GM12801 (cell line): ENCODE results near the gene DEDD2.

ENCODE experiments used
- TF ChIP-seq, protein P1 (sequence below): IDR thresholded peaks from one replicate; pipeline ENCODE4 v1.5.1; 2011; ENCODE audit warnings: control low read depth; ENCODE audit not compliant: insufficient read length; ENCODE audit errors: extremely low read depth

Gene DEDD2

DNA sequence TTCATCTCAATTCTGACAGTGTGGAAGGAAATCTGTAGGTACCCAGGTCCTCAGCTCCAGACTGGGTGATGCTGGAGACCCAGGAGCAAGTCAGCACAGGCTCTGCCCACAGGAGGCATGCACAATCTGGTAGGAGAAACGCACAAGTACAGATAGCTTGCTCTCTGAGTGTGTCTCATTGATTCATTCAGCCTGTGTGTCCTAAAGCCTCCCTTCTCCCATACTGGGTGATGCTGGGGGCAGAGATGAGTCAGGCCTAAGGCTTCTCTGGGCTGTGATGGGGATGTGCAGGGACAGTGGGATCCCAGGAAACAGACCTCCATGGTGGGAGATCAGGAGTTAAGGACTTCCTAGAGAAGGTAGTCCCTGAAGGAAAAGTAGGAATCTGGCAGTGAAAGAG, 9.4 kb upstream of the DEDD2 start:
- TF ChIP-seq, protein P1, sequence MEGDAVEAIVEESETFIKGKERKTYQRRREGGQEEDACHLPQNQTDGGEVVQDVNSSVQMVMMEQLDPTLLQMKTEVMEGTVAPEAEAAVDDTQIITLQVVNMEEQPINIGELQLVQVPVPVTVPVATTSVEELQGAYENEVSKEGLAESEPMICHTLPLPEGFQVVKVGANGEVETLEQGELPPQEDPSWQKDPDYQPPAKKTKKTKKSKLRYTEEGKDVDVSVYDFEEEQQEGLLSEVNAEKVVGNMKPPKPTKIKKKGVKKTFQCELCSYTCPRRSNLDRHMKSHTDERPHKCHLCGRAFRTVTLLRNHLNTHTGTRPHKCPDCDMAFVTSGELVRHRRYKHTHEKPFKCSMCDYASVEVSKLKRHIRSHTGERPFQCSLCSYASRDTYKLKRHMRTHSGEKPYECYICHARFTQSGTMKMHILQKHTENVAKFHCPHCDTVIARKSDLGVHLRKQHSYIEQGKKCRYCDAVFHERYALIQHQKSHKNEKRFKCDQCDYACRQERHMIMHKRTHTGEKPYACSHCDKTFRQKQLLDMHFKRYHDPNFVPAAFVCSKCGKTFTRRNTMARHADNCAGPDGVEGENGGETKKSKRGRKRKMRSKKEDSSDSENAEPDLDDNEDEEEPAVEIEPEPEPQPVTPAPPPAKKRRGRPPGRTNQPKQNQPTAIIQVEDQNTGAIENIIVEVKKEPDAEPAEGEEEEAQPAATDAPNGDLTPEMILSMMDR = no peak

DNA sequence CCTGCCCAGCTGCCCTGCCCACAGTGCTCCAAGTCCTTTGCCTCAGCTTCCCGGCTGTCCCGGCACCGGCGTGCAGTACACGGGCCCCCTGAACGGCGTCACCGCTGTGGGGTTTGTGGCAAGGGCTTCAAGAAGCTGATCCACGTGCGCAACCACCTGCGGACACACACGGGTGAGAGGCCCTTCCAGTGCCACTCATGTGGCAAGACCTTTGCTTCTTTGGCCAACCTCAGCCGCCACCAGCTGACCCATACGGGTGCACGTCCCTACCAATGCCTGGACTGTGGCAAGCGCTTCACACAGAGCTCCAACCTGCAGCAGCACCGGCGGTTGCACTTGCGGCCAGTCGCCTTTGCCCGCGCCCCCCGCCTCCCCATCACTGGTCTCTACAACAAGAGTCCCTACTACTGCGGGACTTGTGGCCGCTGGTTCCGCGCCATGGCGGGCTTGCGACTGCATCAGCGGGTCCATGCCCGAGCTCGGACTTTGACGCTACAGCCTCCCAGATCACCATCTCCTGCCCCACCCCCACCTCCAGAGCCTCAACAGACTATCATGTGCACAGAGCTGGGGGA, 8.3 kb upstream of the DEDD2 start:
- TF ChIP-seq, protein P1 = no peak

DNA sequence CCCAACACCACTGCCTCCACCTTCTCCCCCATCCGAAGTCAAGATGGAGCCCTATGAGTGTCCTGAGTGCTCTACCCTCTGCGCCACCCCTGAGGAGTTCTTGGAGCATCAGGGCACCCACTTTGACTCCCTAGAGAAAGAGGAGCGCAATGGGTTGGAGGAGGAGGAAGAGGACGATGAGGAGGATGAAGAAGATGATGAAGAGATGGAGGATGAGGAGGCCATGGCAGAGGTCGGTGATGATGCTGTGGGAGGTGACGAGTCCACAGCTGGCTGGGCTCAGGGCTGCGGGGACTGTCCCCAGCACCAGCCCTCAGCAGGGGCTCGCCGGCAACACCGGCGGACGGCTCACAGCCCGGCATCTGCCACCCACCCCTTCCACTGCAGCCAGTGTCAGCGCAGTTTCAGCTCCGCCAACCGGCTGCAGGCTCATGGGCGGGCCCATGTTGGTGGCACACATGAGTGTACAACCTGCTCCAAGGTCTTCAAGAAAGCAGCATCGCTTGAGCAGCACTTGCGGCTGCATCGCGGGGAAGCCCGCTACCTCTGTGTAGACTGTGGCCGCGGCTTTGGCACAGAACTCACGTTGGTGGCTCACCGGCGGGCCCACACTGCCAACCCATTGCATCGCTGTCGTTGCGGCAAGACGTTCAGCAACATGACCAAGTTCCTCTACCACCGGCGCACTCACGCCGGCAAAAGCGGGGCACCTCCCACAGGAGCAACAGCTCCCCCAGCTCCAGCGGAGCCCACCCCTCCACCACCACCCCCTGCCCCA, 7.7 kb upstream of the DEDD2 start:
- TF ChIP-seq, protein P1 = no peak

DNA sequence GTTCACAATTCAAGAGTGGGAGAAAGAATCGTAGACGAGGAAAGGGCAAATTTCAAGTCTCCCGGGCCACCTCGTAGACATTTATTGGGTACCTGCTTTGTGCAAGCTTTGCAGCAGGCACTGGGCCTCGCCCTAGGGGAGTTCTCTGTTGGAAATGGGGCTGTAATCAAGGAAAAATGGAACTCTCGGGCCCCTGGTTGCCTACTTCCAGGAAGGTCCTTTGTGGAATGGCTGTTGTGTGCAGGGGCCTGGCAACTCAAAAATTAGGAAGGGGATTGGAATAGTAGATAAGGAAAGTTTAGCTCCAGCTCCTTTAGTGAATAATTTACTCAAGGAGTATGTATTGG, 3.2 kb upstream of the DEDD2 start:
- TF ChIP-seq, protein P1 = no peak

DNA sequence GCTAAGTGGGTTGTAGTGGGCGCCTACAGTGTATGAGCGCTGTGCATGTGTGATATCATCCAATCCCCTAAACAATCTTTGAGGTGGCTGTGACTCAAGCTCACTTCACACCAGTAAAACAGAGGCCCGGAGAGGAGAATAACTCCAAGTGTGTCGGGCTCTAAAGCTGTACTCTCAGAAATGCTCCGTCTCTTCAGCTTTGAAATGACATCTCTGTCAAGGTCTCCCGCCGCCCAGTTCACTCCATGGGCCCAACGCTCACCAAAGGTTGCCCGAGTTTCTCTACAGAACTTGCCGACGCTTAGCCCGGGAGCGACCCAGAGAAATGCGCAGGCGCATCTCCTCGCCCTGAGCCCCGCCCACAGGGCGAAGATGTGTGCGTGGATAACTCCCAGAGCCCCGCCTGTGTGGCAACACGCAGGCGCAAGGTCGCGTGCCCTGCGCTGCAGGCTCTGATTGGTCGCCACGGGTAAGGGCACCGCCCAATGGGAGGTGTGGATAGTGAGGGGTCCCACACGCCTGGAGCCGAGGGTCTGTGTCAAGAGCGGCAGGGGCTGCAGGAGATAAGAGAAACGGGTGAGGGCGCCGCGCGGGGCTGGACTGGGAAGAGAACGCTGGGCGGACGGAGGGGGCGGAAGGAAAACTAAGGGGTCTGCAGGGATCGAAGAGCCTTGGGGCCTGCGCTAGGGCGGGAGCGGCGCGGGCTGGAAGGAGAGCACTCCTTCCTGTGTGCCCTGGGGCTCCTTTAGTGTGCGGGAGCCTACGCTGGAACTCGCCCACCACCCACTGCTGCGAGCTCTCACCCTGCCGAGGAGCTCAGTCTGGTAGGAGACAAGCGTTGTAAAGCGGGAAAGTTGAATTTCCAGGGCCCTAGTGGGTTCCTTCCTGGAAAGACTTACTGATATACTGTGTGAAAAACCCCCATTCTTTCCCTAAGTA, 2.6 kb upstream of the DEDD2 start, which contains the start of gene ZNF526:
TSS of gene ZNF526 (plus strand) at position 501 of the 939 bp plus-strand sequence. CDS start 4,092 bp downstream, outside the sequence.
- TF ChIP-seq, protein P1 = no peak

DNA sequence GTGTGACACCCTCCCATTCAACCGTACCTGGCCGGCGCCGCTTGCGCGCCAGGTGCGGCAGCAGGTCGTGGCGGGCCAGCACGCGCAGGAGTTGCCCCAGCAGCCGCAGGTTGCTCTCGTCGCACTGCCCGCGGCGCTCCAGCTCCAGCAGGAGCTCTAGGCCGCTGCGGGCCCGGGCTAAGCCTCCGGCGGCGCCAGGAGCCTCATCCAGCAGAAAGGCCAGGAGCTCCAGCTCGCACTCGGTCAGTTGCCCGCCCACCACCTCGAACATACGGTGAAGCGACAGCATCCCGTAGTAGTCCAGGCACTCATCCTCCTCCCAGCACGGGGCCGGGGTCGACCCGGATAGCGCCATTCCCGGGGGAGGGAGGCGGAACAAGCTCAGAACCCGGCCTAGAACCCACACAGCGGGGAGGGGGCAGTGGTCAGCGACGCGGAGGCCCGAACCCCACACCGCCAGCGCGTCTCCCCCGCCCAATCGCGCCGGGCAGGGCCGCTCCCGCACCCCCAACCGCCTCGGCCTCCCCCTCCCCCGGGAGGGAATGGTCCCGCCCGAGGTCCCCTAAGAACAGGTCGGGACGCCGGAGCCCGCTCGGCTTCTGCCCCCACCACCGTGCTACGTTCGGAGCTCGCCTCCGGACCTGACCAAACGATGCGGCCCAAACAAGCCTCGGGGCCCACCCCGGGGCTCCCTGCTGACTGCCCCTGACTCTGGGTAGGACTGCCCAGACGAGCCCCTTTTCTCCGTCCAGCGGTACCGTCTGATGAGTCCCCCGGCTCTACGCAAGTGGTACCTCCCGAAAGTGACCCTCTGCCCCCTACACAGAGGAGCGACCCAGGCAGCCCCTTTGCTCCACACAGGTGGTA, 591 bp downstream of the DEDD2 start:
- TF ChIP-seq, protein P1 = no peak
